Endometrial microvascular endothelial cells (primary cell): ENCODE results near the gene HOXB6. TPM values are rescaled to one million over a fixed set of nuclear protein-coding genes. Genes with fewer than 3 reads are reported as not detected.

Source experiments
- in situ Hi-C: cut with HindIII; loops from 2 replicates; pipeline ENCODE4 v1.10.0; 2017; ENCODE audit warnings: low sequenced_read_pairs, low pct_unique_long_range_greater_than_20kb; ENCODE audit errors: inconsistent ontology term
- total RNA-seq: library from RNA; depleted of rRNA; stranded (reverse); fragments of >200 nt; gene quantifications from one replicate; pipeline ENCODE4 v1.2.3, GENCODE V29; 2015; ENCODE audit errors: inconsistent ontology term

Gene HOXB6
- total RNA-seq, 1 donor from 2014 or later: 26.3 TPM

- in situ Hi-C loops: no loop called here
Measured at GRCh38 chr17:48599354-48599753, 5.4 kb downstream of the HOXB6 start.

- in situ Hi-C loops: no loop called here
Measured at GRCh38 chr17:48598736-48599135, 6.0 kb downstream of the HOXB6 start.

- in situ Hi-C loops: no loop called here
Measured at GRCh38 chr17:48597778-48598631, 6.8 kb downstream of the HOXB6 start.

GRCh38 chr17:48597528-48597777 is 7.3 kb downstream of the HOXB6 start:
- in situ Hi-C loops: no loop called here

- in situ Hi-C loops: no loop called here
Measured at GRCh38 chr17:48596735-48597527, 7.9 kb downstream of the HOXB6 start.

- in situ Hi-C loops: no loop called here
Measured at GRCh38 chr17:48596000-48596734, 8.6 kb downstream of the HOXB6 start.

DNA sequence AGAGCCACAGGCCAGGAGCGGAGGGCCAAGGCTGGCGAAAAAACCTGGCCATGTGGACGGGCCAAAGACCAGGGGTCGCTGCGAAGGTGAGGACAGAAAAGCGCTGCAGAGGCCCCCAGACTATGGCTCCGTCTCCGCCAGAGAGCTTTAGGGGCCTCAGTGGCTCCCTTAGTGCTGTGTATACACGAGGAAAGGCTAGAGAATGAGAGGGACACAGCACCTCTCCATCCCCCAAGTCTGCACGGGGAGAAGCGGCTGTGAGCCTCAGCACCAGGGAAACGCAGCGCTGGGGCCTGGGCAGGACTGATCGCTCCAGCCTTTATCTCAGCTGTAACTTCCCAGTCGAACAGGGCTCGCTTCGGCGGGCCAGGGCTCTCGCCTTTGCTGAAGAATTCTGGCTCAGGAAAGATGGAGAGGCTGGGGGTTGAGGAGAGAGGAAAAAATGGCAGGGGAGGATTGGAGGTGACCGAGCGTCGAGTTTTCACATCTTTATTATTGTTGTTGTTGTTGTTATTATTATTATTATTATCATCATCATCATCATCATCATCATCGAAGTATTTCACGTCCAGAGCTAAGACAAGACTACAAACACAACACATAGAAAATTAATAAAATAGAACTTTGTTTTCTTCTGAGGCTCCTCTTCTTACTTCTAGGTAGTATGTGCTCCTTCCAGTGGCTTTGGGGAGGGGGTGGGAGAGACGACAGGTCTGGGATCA is 9.3 kb downstream of the HOXB6 start:
- in situ Hi-C loops: no loop called here

GRCh38 chr17:48594538-48595277 is 10.1 kb downstream of the HOXB6 start:
- in situ Hi-C loops: no loop called here

DNA sequence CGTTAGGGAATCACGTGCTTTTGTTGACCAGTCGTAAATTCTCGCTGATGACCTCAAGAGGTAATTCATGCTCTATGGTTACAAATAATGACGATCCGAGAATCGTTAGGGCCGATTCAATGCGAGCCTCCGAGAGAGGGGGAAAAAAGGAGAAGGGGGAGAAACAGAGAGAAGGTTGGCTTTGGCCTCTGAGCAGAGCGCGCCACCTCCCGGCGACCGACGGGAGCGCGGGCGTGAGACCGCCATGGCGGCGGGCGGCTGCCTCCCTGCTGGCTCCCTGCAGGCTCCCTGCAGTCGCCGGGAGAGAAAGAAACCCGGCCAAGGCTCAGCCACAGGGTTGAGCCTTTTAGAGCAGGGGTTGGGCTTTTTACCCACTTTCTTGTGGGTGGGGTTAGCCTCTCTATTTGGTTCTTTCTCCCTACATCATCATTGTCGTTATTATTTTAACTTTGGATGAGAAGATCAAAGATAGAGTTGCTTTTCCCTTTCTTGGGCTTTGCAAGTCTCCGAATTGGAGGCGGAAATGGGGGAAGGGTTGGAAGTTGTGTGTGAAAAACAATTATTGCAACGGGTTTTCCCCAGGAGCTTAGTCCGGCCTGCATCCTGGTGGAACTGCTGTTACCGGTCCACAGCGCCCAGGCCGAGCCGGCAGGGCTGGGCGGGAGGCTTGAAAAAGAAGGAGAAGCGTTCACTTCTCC is 10.8 kb downstream of the HOXB6 start:
- in situ Hi-C loops: no loop called here

GRCh38 chr17:48593126-48593829 is 11.5 kb downstream of the HOXB6 start, which contains the start of gene HOXB5:
HOXB5 (minus strand) TSS chr17:48593779; CDS start chr17:48593682, 97 bp downstream.
- in situ Hi-C loops: no loop called here

DNA sequence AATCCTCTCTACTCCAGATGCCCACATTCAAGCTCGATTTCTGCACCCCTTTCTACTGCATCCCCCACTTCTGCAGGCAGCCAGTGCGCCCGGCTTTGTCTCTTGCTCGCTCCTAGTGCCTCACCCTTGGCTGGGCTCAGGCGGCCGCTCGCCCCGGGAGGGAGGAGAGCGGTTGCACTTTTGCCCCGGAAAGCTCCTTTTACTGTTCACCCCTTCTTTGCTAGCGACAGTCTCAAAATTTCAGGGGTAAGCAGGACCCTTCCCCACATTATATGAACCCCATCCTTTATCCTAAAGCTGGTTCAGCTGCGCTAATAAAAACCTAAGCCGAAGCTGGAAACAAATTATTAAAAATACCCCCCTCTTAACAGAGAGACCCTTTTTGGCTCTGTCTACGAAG is 12.2 kb downstream of the HOXB6 start:
- in situ Hi-C loops: no loop called here

GRCh38 chr17:48592057-48592514 is 12.7 kb downstream of the HOXB6 start:
- in situ Hi-C loops: no loop called here

DNA sequence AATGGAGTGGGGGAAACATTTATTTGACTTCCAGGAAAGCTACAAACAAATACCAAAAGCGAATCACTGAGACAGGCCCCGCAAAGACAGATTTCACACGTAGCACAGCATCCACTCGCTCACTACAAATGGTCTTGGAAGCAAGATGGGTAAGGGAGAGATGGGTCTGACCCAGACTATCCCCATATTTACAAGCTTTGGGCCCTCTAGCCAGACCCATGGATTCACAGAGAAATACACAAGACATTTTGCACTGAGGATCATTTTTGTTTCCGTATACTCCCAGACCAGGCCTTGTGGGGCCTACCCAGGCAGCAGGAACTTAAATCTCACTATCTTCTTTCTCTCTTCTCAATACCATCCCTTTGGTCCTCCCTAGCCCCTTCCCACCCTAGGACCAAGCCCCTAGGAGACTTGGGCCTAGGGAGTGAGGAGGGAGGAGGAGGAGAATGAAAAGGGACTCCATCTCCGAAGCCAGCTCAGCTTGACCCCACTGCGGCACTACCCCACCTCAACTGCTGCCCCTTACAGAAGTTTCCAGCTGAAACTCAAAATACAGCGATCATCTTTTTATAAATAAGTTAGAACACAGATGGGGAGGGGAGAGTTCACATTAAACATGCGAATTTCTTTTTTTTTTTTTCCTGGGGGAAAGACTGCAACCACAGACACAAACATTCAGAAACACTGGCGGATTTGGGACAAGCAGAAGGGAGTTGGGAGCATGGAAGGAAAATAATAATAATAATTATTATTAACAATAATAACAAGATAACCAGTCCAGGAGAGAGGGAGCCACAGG is 13.3 kb downstream of the HOXB6 start:
- in situ Hi-C loops: no loop called here

DNA sequence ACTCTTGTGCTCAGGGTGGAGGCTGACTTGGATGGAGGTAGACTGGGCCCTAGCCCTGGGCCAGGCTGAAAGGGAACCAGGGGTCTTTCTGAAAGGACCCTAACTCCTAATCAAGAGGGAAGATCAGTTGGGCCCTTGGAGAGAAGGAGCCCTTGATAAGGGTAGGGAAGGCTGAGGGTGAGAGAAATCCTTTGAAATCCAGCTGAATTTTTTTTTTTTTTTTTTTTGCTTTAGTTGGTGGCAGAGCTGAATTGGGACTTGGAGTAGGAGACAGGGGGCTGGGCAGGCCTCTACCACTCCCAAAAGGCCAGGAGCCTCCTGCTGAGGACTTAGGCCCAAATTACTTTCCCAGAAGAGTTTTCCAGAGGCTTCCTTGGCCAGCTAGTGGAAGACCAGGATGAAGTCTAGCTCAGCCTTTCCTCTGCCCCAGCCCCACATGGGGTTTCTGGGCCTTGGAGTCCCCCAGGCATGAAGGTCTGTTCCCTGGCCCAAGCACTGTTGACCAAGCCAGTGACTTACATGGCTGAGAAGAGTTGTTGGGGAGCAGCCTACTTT is 14.1 kb downstream of the HOXB6 start:
- in situ Hi-C loops: no loop called here

DNA sequence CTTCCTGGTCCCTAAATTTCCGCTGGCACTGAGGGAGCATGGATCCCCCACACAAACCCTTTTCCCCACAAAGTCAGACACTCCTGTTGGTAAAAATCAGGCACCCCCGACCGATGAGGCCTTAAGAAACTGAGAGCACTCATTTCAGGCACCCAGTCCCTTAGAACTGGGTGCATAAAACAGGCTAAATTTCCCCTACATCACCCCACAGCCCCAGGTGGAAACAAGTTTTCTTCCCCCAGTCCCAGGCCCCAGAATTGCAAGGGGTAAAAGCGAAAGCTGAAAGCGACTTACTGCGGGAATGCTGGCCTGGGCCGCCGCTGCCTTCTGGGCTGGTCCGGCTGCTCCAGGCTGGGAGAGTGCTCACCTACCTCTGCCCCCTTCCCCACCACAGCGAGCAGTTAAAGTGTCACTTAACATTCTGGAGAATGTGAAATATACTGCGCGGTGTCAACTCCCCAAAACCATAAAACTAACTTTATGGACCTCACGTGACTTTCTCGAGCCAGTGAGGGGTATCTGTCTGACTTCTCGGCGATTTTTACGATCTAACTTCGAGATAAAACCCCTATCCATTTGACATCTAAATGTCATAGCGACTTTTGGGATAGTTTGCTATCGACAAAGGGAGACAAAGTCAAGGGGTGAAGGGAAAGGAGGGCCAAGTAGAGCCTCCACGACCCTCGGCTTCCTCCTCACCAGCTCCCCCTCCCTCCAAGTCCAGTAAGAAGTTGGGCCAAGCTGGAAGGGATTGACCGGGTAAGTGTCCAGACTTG is 14.8 kb downstream of the HOXB6 start, which contains the start of gene HOXB3:
Gene HOXB3, minus strand, starts transcription at position 411 of the 776 bp plus-strand sequence. CDS start 37,767 bp downstream, outside the sequence.
- in situ Hi-C loops: no loop called here
